ENCODE measurements around the gene KCNQ1. TPM values are rescaled to one million over a fixed set of nuclear protein-coding genes. Genes with fewer than 3 reads are reported as not detected.

The KCNQ1 gene
- total and polyA plus RNA-seq, 9 of the 15 experiments (the other 6 are each of a cell fraction or from before 2014, with no cell fraction given), result 0.44 TPM; not detected in 8

DNA sequence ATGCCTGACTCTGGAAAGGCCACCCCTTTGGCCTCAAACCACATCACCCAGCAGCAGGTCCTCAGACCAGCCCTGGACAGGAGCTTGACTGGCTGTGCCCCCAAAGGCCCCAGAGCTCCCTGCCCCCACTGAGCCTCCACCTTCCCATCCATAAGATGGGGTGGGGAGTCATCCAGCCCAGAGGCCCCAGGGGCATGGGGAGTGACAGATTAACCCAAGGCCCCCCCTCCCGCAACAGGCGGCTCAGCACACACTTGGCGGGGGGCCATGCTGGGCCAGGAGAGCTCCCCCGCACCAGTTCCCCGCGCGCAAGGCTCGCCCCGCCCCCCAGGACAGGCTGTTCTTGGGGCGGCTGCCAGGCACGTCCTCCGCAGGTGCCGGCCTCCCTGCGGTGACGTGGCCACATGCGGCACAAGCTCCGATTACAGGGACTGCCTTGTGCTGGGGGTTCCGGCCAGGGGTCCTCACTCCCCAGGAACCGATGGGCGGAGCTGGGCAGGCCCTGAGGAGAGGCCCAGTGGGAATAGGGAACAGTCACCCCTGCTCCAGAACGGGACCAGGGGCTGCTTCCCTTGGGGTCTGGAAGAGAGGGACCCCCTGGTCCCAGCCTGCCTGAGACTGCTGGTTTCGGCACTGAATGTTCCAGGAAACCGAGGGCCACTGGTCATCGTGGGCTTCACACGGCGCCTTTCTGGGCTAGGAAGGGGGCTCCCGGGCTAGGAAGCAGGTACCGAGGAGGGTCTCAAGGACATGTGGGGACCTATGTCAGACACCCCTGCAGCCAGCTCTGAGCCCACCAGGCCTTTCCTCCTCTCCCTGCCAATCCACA is 445.9 kb downstream of the KCNQ1 start (continued):
- TF ChIP-seq, protein P1, sequence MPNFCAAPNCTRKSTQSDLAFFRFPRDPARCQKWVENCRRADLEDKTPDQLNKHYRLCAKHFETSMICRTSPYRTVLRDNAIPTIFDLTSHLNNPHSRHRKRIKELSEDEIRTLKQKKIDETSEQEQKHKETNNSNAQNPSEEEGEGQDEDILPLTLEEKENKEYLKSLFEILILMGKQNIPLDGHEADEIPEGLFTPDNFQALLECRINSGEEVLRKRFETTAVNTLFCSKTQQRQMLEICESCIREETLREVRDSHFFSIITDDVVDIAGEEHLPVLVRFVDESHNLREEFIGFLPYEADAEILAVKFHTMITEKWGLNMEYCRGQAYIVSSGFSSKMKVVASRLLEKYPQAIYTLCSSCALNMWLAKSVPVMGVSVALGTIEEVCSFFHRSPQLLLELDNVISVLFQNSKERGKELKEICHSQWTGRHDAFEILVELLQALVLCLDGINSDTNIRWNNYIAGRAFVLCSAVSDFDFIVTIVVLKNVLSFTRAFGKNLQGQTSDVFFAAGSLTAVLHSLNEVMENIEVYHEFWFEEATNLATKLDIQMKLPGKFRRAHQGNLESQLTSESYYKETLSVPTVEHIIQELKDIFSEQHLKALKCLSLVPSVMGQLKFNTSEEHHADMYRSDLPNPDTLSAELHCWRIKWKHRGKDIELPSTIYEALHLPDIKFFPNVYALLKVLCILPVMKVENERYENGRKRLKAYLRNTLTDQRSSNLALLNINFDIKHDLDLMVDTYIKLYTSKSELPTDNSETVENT (CRISPR knock-in tag; IDR thresholded peaks at IDR 0.05), result no peak
- TF ChIP-seq CREB1 (IDR thresholded peaks at IDR 0.05) (peak; percentile 89), CREB1 (CRISPR knock-in tag; IDR thresholded peaks at IDR 0.05) (peak; percentile 91), ARID2 (IDR thresholded peaks at IDR 0.05) (no peak), NFE2L1 (tag; IDR thresholded peaks at IDR 0.05; ENCODE audit: borderline replicate concordance, low read depth) (no peak), ZKSCAN1 (IDR thresholded peaks at IDR 0.05; ENCODE audit: low read depth, low read length) (0 out of 2 replicates have a peak, but pooled peaks have one; percentile 21), SMC3 (conservative IDR thresholded peaks at IDR 0.05; ENCODE audit: insufficient read depth, low read depth, low read length) (no peak), ZNF41 (CRISPR knock-in tag; conservative IDR thresholded peaks at IDR 0.05) (no peak), NRF1 (conservative IDR thresholded peaks at IDR 0.05 in 1 of 2, IDR thresholded peaks at IDR 0.05 in 1 of 2) (peak; percentile 76 to 80), RBM22 (IDR thresholded peaks at IDR 0.05; ENCODE audit: low read depth, low read length, poor library complexity, severe bottlenecking) (no peak), DNMT1 (IDR thresholded peaks at IDR 0.05) (no peak), EHMT2 (IDR thresholded peaks at IDR 0.05) (no peak), KLF1 (tag; IDR thresholded peaks at IDR 0.05) (no peak), SMAD4 (CRISPR knock-in tag; conservative IDR thresholded peaks at IDR 0.05) (peak; percentile 52), KAT7 (CRISPR knock-in tag; IDR thresholded peaks at IDR 0.05; ENCODE audit: borderline replicate concordance) (peak; percentile 80; the same call in 1 of the 2 replicates), ZC3H4 (CRISPR knock-in tag; IDR thresholded peaks at IDR 0.05; ENCODE audit: borderline replicate concordance) (no peak; the same call in 1 of the 2 replicates), CBX5 (IDR thresholded peaks at IDR 0.05; ENCODE audit: borderline replicate concordance, low read depth) (no peak), FOXA3 (CRISPR knock-in tag; conservative IDR thresholded peaks at IDR 0.05 in 1 of 2, IDR thresholded peaks at IDR 0.05 in 1 of 2) (peak in 1 of 2 experiments; percentile 83; a peak in 1 of 4 replicates)
- TF ChIP-seq, protein P2, sequence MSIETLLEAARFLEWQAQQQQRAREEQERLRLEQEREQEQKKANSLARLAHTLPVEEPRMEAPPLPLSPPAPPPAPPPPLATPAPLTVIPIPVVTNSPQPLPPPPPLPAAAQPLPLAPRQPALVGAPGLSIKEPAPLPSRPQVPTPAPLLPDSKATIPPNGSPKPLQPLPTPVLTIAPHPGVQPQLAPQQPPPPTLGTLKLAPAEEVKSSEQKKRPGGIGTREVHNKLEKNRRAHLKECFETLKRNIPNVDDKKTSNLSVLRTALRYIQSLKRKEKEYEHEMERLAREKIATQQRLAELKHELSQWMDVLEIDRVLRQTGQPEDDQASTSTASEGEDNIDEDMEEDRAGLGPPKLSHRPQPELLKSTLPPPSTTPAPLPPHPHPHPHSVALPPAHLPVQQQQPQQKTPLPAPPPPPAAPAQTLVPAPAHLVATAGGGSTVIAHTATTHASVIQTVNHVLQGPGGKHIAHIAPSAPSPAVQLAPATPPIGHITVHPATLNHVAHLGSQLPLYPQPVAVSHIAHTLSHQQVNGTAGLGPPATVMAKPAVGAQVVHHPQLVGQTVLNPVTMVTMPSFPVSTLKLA (conservative IDR thresholded peaks at IDR 0.05), result peak; percentile 85 to 92
- TF ChIP-seq, protein P3, sequence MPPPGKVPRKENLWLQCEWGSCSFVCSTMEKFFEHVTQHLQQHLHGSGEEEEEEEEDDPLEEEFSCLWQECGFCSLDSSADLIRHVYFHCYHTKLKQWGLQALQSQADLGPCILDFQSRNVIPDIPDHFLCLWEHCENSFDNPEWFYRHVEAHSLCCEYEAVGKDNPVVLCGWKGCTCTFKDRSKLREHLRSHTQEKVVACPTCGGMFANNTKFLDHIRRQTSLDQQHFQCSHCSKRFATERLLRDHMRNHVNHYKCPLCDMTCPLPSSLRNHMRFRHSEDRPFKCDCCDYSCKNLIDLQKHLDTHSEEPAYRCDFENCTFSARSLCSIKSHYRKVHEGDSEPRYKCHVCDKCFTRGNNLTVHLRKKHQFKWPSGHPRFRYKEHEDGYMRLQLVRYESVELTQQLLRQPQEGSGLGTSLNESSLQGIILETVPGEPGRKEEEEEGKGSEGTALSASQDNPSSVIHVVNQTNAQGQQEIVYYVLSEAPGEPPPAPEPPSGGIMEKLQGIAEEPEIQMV (tag; conservative IDR thresholded peaks at IDR 0.05; ENCODE audit: low read depth), result no peak
- TF ChIP-seq, protein P4, sequence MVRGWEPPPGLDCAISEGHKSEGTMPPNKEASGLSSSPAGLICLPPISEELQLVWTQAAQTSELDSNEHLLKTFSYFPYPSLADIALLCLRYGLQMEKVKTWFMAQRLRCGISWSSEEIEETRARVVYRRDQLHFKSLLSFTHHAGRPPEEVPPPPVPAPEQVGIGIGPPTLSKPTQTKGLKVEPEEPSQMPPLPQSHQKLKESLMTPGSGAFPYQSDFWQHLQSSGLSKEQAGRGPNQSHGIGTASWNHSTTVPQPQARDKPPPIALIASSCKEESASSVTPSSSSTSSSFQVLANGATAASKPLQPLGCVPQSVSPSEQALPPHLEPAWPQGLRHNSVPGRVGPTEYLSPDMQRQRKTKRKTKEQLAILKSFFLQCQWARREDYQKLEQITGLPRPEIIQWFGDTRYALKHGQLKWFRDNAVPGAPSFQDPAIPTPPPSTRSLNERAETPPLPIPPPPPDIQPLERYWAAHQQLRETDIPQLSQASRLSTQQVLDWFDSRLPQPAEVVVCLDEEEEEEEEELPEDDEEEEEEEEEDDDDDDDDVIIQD (CRISPR knock-in tag; IDR thresholded peaks at IDR 0.05), result no peak
